HepG2 (cell line): Measurements from ENCODE around the gene GIPC3. TPM values are rescaled to one million over a fixed set of nuclear protein-coding genes. Genes with fewer than 3 reads are reported as not detected.

Experiments used
- ATAC-seq: fragments of 200-7000 bp; cut with Tn5 transposase; 3 replicates; pipeline ENCODE4 v1.9.1; 2020; ENCODE audit warnings: mild to moderate bottlenecking, moderate library complexity
- BruUV-seq: library from RNA; stranded (reverse); fragments of 400-500 nt; replicated peaks from 2 replicates; lab custom pipeline; 2021; lab: Mats Ljungman, UMichigan
- CTCF ChIA-PET: fragments of 300-600 bp; formaldehyde crosslinking; extraction: SDS; loops from one replicate; lab custom pipeline; 2021; ENCODE audit warnings: low total read pairs, inconsistent platforms, low intra/inter-chr PET ratio; lab: Yijun Ruan, JAX
- POLR2A ChIA-PET: fragments of 350-600 bp; sonication (Branson Sonifier 250); formaldehyde crosslinking; loops from one replicate; lab custom pipeline; 2020; ENCODE audit warnings: antibody characterized with exemption, inconsistent platforms; lab: Yijun Ruan, JAX
- DNase-seq: peaks from one replicate; pipeline ENCODE4 v3.0.0-alpha.2; 2015; ENCODE audit warnings: low spot score
- FAIRE-seq: peaks from 3 replicates; lab custom pipeline; 2011; peaks lifted over from hg19 to GRCh38; lab: Jason Lieb, UNC
- H2AFZ ChIP-seq: one replicate; pipeline ENCODE4 v1.6.1; 2011; ENCODE audit warnings: low read length, inconsistent platforms
- H3K27ac ChIP-seq: fragments of 300-600 bp; 3 replicates; pipeline ENCODE4 v1.8.0; 2011; ENCODE audit warnings: mixed run types, mild to moderate bottlenecking, mixed read lengths, low read length, inconsistent platforms; ENCODE audit not compliant: insufficient read depth; ENCODE audit errors: extremely low read length
- H3K27me3 ChIP-seq, 2 experiments: fragments of 200-600 bp in 1 of 2; 2 replicates in 1 of 2; 3 replicates in 1 of 2; pipeline versions ENCODE4 v1.6.0 to v1.8.0; 2011; ENCODE audit warnings: low read length in 2 of 2, mild to moderate bottlenecking in 2 of 2, moderate library complexity in 2 of 2, inconsistent platforms in 1 of 2; ENCODE audit not compliant: insufficient read depth in 2 of 2, control insufficient read depth in 1 of 2
- H3K36me3 ChIP-seq, 2 experiments: fragments of 200-600 bp in 1 of 2; replicated peaks in 1 of 2; 2 replicates in 1 of 2; 3 replicates in 1 of 2; pipeline versions ENCODE4 v1.5.1 to v1.8.0; 2011; ENCODE audit warnings: low read length in 2 of 2, inconsistent platforms in 1 of 2; ENCODE audit not compliant: insufficient read depth in 2 of 2, control insufficient read depth in 1 of 2
- H3K4me1 ChIP-seq: 2 replicates; pipeline ENCODE4 v1.5.1; 2012; ENCODE audit warnings: low read length, inconsistent platforms; ENCODE audit not compliant: insufficient read depth
- H3K4me2 ChIP-seq: 2 replicates; pipeline ENCODE4 v1.6.0; 2011; ENCODE audit warnings: low read depth, low read length, inconsistent platforms
- H3K4me3 ChIP-seq, 3 experiments: fragments of 200-600 bp in 1 of 3; sonication (generic), shearing (Covaris generic) in 1 of 3; replicated peaks in 1 of 3; 2 replicates each; pipeline ENCODE4 v1.5.1; 2011 to 2016; ENCODE audit warnings: low read length in 3 of 3, inconsistent platforms in 2 of 3, low read depth in 2 of 3, mild to moderate bottlenecking in 2 of 3, control low read depth in 1 of 3, mixed read lengths in 1 of 3; ENCODE audit not compliant: insufficient read depth in 1 of 3
- H3K79me2 ChIP-seq: one replicate; pipeline ENCODE4 v1.6.1; 2011; ENCODE audit warnings: low read length, inconsistent platforms; ENCODE audit not compliant: insufficient read depth
- H3K9ac ChIP-seq: 2 replicates; pipeline ENCODE4 v1.6.0; 2011; ENCODE audit warnings: mild to moderate bottlenecking, low read depth, low read length, inconsistent platforms; ENCODE audit not compliant: insufficient read depth
- H3K9me3 ChIP-seq: 2 replicates; pipeline ENCODE4 v1.5.1; 2012; ENCODE audit warnings: mild to moderate bottlenecking, low read length
- H4K20me1 ChIP-seq: 2 replicates; pipeline ENCODE4 v1.6.0; 2011; ENCODE audit warnings: inconsistent platforms, mild to moderate bottlenecking, low read length, moderate library complexity; ENCODE audit not compliant: insufficient read depth
- AGO2 ChIP-seq: fragments of 200-400 bp; formaldehyde crosslinking; optimal IDR thresholded peaks from 2 replicates; pipeline ENCODE3; 2017; ENCODE audit warnings: mild to moderate bottlenecking, low read depth, low read length, moderate library complexity
- POLR2AphosphoS5 ChIP-seq: IDR thresholded peaks from 2 replicates; pipeline ENCODE4 v1.6.1; 2012; ENCODE audit warnings: low read depth, low read length
- TCF7L2 ChIP-seq: IDR thresholded peaks from 2 replicates; pipeline ENCODE4 v1.6.1; 2011; ENCODE audit warnings: mild to moderate bottlenecking, low read depth, low read length, moderate library complexity
- ZNF441 ChIP-seq: sonication (generic); formaldehyde crosslinking; IDR thresholded peaks from 2 replicates; pipeline ENCODE4 v1.7.0; 2021; ENCODE audit warnings: missing genetic modification reagents, borderline replicate concordance
- ZNF563 ChIP-seq: sonication (generic); formaldehyde crosslinking; IDR thresholded peaks from 2 replicates; pipeline ENCODE4 v1.8.0; 2022; ENCODE audit warnings: mild to moderate bottlenecking, moderate library complexity, missing genetic modification reagents
- WGBS: methylation state at CpG from one replicate; pipeline ENCODE4 v1.1.6; 2017; ENCODE audit warnings: low lambda C conversion rate; 5-methylcytosine and 5-hydroxymethylcytosine counted together
- in situ Hi-C: cut with HindIII; loops from 2 replicates; pipeline ENCODE4 v1.10.0; 2017; ENCODE audit warnings: low pct_unique_long_range_greater_than_20kb; ENCODE audit not compliant: extremely low pct_ligation_motif_present
- intact Hi-C: fragments of 100-400 bp; cut with micrococcal nuclease; formaldehyde crosslinking; loops from one replicate; pipeline ENCODE4 v1.10.0; 2022; ENCODE audit not compliant: unreplicated experiment
- polyA plus RNA-seq, 8 experiments: library from polyadenylated mRNA; depleted of rRNA in 3 of 8; stranded (reverse) in 7 of 8; unstranded in 1 of 8; fragments of >200 nt; fragmentation: Illumina TruSeq in 4 of 8; extraction: Trizol in 4 of 8; gene quantifications; 2 replicates each; pipeline versions ENCODE4 v1.2.1 to v1.2.3, GENCODE V29; 2011 to 2016; ENCODE audit warnings: low read depth in 4 of 8, missing spikeins in 1 of 8, mixed read lengths in 1 of 8; ENCODE audit not compliant: insufficient read depth in 1 of 8
- total RNA-seq, 5 experiments: library from RNA; depleted of rRNA; stranded (reverse); fragments of >200 nt; fragmentation: Illumina TruSeq; extraction: Trizol; gene quantifications; 2 replicates each; pipeline ENCODE4 v1.2.3, GENCODE V29; 2016; ENCODE audit warnings: low read depth in 1 of 5
- TF ChIP-seq, protein P1 (sequence below): sonication (generic); formaldehyde crosslinking; IDR thresholded peaks from 2 replicates; pipeline ENCODE4 v1.4.0; 2020; ENCODE audit warnings: missing genetic modification reagents
- TF ChIP-seq, protein P2 (sequence below): sonication (generic); formaldehyde crosslinking; IDR thresholded peaks from 2 replicates; pipeline ENCODE4 v1.8.0; 2022; ENCODE audit warnings: mild to moderate bottlenecking, missing genetic modification reagents; ENCODE audit not compliant: insufficient replicate concordance
- TF ChIP-seq, protein P3 (sequence below): IDR thresholded peaks from 2 replicates; pipeline ENCODE4 v1.6.1; 2018; ENCODE audit warnings: missing genetic modification reagents, mild to moderate bottlenecking, missing compliant biosample characterization

GIPC3 gene
- total and polyA plus RNA-seq, 2 of the 13 experiments (the other 11 are each of a cell fraction or from before 2014, with no cell fraction given), result 0.05 TPM; not detected in 1

DNA sequence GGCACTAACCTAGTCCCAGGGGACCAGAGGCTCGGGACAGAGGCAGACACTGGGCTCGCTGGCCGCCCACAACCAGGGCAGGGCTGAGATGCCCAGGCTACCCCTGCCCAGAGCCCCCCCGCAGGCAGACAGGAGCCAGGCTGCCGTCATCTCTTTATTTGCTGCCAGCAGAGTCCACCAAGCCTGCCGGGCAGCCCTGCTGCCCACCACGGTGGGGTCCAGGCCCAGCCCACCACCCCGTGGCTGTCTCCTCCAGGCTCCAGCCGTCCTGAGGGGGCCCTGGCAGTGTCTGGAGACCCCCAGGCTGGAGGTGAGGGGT lies 41.3 kb upstream of the GIPC3 start:
- POLR2A ChIA-PET, result no interaction called here

DNA sequence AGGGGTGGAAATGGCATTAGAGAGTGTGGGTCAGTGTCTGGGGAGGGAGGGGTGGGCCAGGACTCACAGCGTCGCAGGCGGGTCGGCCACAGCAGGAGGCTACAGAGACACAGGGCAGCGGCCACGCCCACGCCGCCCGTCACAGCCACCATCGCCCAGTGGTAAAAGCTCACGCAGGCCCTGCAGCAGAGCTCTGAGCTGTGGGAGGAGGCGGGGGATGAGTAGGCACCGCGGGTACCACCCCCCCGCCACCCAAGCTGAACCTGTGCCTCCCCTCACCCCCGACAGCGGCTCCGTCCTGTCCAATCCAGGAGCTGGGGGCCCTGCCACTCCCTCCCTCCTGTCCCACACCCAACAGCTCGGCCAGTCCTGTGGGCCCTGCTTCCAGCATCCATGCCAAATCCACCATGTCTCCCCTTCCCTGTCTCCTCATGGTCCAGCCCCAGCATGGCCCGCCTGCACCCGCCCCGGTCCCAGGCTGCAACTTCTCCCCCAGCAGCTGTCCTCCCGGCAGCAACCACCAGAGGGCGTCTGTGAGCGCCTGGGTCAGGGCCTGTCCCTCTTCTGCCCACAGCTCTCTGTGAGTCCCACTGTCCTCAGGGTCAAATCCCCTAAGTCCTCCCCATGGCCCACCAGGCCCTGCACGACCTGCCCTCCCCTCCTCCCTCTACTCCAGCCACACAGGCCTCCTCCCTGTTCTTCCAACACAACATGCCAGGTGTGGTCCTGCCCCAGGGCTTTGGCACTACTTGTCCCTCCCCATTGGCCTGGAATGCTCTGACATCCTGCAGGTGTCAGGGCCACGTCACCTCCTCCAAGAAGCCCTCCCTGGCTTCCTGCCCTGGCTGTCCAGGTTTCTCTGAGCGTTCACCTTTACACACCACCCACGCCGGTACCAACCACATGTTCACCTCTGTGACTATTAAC lies 40.3 kb upstream of the GIPC3 start:
- H3K79me2 ChIP-seq, result no peaks in the 10 kb centered on the region
- no peak overlapping the region for H3K9ac ChIP-seq
- H3K27ac ChIP-seq, result no peak overlapping the region
- H3K4me1 ChIP-seq, result no peaks in the 10 kb centered on the region
- ChIA-PET CTCF (interaction anchor here (1.2 to 2.3 kb wide), 2 partner anchors 30 to 41 kb away, joined by 5 to 14 read pairs; no protein-coding TSS in a partner anchor), POLR2A (interaction anchor here (0.7 to 0.9 kb wide), 2 partner anchors 12 to 13 kb away, joined by 3 read pairs; partner anchors contain the start of gene MFSD12)
- FAIRE-seq, result no peak
- no peak overlapping the region for H3K4me2 ChIP-seq
- peak; percentile 75 for ATAC-seq
- in situ Hi-C loops (no loop called here), intact Hi-C loops (loop anchor here (1.0 kb wide), 1 partner anchor 30 kb away; no protein-coding TSS in a partner anchor)
- BruUV-seq, result no TSS peak
- no peaks in the 10 kb centered on the region for H3K9me3 ChIP-seq
- peak; percentile 35 for DNase-seq
- H2AFZ ChIP-seq, result no peak overlapping the region
- no peaks in the 10 kb centered on the region for H4K20me1 ChIP-seq
- no peak overlapping the region for H3K4me3 ChIP-seq
- WGBS, result 78% methylated on average over 15 of the region's 30 CpGs
- H3K36me3 ChIP-seq, result peaks cover 3 to 10% of the 10 kb centered on the region in 2 experiments; a peak in 3 of 5 replicates
- no peaks in the 10 kb centered on the region for H3K27me3 ChIP-seq
- TF ChIP-seq ZNF441 (CRISPR knock-in tag) (no peak), ZNF563 (no peak), POLR2AphosphoS5 (no peak)
- TF ChIP-seq, protein P1, sequence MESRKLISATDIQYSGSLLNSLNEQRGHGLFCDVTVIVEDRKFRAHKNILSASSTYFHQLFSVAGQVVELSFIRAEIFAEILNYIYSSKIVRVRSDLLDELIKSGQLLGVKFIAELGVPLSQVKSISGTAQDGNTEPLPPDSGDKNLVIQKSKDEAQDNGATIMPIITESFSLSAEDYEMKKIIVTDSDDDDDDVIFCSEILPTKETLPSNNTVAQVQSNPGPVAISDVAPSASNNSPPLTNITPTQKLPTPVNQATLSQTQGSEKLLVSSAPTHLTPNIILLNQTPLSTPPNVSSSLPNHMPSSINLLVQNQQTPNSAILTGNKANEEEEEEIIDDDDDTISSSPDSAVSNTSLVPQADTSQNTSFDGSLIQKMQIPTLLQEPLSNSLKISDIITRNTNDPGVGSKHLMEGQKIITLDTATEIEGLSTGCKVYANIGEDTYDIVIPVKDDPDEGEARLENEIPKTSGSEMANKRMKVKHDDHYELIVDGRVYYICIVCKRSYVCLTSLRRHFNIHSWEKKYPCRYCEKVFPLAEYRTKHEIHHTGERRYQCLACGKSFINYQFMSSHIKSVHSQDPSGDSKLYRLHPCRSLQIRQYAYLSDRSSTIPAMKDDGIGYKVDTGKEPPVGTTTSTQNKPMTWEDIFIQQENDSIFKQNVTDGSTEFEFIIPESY, result peak; percentile 87; the same call in 1 of the 2 replicates
- TF ChIP-seq, protein P2, sequence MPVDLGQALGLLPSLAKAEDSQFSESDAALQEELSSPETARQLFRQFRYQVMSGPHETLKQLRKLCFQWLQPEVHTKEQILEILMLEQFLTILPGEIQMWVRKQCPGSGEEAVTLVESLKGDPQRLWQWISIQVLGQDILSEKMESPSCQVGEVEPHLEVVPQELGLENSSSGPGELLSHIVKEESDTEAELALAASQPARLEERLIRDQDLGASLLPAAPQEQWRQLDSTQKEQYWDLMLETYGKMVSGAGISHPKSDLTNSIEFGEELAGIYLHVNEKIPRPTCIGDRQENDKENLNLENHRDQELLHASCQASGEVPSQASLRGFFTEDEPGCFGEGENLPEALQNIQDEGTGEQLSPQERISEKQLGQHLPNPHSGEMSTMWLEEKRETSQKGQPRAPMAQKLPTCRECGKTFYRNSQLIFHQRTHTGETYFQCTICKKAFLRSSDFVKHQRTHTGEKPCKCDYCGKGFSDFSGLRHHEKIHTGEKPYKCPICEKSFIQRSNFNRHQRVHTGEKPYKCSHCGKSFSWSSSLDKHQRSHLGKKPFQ (CRISPR knock-in tag), result no peak
- TF ChIP-seq, protein P3, sequence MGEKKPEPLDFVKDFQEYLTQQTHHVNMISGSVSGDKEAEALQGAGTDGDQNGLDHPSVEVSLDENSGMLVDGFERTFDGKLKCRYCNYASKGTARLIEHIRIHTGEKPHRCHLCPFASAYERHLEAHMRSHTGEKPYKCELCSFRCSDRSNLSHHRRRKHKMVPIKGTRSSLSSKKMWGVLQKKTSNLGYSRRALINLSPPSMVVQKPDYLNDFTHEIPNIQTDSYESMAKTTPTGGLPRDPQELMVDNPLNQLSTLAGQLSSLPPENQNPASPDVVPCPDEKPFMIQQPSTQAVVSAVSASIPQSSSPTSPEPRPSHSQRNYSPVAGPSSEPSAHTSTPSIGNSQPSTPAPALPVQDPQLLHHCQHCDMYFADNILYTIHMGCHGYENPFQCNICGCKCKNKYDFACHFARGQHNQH, result no peak

More for the DNA sequence above, 41.3 kb upstream of the GIPC3 start:
- no peak for DNase-seq
- no peak overlapping the region for H3K9ac ChIP-seq
- TF ChIP-seq AGO2 (peak; percentile 26), TCF7L2 (no peak)
- TF ChIP-seq, all 625 proteins: peak for 1
- in situ Hi-C loops, result no loop called here
- Histone ChIP-seq H3K4me2 (no peak overlapping the region), H4K20me1 (no peaks in the 10 kb centered on the region; the same call in 1 of the 2 replicates), H3K27me3 (no peaks in the 10 kb centered on the region), H2AFZ (no peak overlapping the region), H3K9me3 (no peaks in the 10 kb centered on the region), H3K27ac (no peak overlapping the region), H3K4me1 (no peaks in the 10 kb centered on the region), H3K36me3 (peaks cover 3 to 10% of the 10 kb centered on the region in 2 experiments; a peak in 3 of 5 replicates), H3K4me3 (no peak overlapping the region), H3K79me2 (no peaks in the 10 kb centered on the region)
- FAIRE-seq, result no peak
- CTCF ChIA-PET, result interaction anchor here (2.3 kb wide), 1 partner anchor 31 kb away, joined by 14 read pairs; no protein-coding TSS in a partner anchor
- BruUV-seq, result no TSS peak
- ATAC-seq, result no peak
- WGBS, result 95% methylated on average over 4 of the region's 9 CpGs
- intact Hi-C loops, result no loop called here
